Measurements from ENCODE around the gene MITF.
"Not testable (repeated sequence)": the region's sequence is repeated elsewhere in the genome, so short reads cannot be mapped to it uniquely, and the experiment has no call there.

MITF gene

GRCh38 chr3:69880069-69880640, 140.9 kb downstream of the MITF start:
- DNase-seq = no peak

DNA sequence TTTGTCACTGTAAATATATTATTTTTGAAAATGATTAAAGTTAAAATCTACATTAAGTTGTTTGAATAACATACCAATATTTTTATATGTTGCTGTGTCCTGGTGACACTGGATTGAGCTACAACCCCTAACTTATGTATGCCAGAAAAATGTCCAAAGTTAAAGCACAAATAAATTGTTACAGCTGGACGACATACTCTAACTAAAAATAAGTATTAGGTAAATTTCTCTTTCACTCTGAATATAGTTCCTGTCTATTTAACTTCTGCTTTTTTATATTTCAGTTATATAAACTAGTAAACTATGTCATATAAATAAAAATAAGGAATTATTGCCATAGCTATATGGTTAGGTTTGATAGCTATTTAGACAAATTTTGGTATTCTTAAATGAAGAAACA, 141.8 kb downstream of the MITF start:
- no peak for DNase-seq

GRCh38 chr3:69881756-69882428, 142.6 kb downstream of the MITF start:
- DNase-seq = no peak

GRCh38 chr3:69882560-69882959, 143.3 kb downstream of the MITF start:
- no peak for DNase-seq

DNA sequence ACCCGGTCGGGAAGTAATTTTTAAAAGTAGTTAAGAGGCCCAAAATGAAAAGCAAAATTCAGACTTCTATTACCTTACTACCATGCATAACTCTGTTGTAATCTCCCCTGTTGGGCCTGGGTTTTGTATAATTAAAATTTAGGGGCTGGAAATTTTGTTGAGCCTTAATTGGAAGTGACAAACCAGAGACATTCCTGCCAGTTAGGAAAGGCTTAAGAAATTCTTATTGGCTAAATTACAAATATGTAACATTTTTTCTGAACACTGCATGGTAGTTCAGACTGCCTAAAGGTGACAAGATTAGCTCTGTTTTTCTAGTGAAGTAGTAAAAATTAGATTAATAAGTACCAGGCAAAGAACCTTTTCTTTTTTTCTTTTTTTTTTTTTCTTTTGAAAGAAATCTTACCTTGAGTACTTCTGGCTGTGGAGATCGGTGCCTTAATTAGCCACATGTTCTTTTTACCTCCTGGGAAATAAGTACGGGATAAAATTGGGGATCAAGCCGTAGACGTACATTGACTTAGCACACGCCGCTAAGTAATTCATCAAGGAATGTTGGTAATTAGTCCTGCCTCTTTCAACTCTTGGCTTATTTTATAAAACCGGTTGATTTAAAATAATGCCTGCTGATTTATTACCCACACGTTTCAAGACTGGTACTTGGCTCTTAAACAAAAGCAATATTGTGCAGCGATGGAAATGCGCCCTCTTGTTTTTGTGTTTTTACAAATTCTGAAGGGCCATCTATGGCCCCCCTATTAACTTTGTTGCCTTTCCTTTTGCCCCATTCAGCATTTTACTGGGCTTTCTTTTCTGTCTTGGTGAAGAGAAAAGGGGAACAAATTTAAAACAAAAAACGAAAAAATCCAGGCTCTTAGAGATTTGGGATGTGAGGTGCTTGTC, 149.0 kb downstream of the MITF start:
- no peak for DNase-seq

DNA sequence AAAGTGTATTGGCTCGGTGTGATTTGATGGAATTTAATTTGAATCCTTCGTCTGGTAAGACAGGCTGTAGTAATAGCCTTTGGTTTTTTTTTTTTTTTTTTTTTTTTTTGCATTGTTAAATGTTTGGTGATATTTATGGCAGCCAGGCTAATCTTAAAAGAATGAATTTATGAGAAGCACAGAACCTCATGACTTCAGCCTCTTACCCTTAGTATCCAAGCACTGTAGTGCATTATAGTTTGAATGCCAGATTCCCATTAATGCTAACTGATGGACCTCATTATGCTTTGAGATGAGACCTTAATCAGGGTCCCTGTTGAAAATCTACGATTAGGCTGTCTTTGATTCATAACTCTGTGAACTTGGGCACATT, 149.7 kb downstream of the MITF start:
- DNase-seq = no peak

- DNase-seq = no peak
These were observed 150.8 kb downstream of the MITF start for GRCh38 chr3:69890084-69890483.

- no peak for DNase-seq
These were observed 151.4 kb downstream of the MITF start for GRCh38 chr3:69890691-69891090.

- DNase-seq = no peak
These were observed 153.4 kb downstream of the MITF start for GRCh38 chr3:69892706-69893105.

DNA sequence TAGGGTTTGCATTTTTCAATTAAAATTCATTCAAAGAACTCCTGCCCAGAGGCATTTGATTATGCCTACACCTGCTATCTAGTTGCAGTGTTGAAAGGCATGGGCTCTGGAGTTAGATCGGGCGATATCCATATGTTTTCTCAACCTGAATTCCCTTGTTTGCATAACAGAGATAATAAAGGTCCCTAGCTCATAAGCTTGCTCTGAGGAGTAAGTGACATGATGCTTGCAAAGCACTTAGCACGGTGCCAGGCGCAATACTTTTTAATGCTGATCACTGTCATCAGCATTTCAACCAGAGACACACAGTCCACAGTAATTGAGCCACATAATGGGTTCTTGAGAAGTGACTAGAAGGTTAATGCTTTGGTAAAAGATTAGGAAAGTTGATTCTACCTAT, 154.0 kb downstream of the MITF start:
- no peak for DNase-seq

DNA sequence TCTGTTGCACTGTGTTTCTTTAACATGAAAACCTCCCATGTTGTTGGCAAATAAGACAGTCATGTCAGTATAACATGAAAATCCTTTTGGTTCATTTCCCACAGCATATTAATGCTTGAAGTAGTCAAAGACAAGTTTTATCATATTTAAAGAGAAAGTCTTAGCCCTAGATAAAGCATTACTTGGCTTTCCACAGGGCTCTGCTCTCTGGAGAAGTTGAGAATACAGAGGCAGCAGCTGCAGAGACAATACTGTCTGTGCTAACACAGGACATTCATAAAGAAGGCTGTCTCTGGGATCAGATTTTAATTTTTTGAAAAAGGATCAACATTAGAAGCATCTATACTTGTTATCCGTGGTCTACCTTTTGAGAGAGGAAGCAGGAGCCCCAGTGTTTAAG, 156.8 kb downstream of the MITF start:
- DNase-seq = no peak

DNA sequence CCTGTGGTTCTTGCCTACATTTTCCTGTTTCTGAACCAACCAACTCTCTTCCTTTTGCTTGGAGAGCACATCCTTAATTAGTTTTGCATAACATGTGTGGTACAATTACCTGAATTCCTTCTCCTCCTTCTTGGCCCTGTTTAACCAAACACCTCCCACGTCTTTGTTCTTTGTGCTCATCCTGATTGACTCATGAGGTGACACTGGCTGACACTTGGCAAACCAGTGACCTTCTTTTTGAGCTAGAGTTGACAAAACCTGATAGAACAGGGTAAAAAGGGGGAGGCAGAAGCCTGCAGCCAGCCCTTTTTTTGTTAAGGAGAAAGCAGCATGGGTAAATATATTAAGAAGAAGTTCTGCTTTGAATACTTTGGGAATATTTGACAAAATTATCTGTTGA, 161.1 kb downstream of the MITF start:
- DNase-seq = no peak

DNA sequence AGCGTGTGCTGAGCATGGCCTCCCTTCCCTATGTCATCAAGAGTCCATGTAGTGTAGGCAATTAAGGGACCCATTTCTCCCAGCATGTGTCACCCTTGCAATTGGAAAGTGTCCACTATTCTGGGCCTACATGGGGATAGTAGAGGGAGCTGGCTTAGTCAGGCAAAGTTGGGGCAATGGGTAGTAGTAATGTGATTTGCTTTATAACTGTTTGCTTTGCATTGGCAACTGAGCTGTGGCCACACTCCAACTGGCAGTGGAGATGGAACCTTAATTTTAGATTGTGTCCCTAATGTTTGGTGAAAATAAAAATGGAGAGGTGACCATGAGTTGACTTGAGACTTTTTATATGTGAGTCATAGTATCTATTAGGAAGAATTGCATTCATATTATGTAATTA, 162.5 kb downstream of the MITF start:
- no peak for DNase-seq

- DNase-seq = no peak
These were observed 163.1 kb downstream of the MITF start for GRCh38 chr3:69902386-69902785.

- DNase-seq = no peak
These were observed 167.2 kb downstream of the MITF start for GRCh38 chr3:69906351-69906966.

GRCh38 chr3:69907554-69907953, 168.3 kb downstream of the MITF start:
- no peak for DNase-seq

DNA sequence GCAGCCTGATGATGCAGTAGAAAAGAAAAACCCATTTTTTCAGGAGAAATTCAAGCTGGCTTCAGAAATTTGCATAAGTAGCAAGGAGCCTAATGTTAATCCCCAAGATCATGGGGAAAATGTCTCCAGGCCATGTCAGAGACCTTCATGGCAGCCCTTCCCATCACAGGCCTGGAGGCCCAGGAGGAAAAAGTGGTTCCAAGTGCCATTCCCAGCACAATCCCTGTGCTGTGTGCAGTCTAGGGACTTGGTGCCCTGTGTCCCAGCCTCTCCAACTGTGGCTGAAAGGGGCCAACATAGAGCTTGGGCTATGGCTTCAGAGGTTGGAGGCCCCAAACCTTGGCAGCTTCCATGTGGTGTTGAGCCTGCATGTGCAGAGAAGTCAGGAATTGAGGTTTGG, 170.6 kb downstream of the MITF start:
- not testable (repeated sequence) for DNase-seq

DNA sequence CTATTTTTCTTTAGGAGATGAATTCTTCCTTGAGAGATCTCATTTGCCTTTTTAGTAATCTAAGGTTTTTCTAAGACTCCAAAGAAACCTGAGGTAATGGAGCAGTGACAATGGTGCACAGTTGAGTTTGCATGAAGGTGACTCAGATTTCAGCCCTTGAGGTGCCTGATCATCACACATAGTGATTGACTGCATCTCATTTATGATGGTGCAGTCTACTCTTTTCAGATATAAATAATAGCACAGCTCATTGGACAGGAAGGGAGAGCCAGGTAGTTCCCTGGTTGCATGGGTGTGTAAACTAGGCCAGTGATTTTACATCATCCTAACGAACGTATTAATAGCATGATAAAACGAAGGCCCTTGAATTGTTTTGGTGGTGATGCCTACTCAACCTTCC, 174.2 kb downstream of the MITF start:
- DNase-seq = no peak

DNA sequence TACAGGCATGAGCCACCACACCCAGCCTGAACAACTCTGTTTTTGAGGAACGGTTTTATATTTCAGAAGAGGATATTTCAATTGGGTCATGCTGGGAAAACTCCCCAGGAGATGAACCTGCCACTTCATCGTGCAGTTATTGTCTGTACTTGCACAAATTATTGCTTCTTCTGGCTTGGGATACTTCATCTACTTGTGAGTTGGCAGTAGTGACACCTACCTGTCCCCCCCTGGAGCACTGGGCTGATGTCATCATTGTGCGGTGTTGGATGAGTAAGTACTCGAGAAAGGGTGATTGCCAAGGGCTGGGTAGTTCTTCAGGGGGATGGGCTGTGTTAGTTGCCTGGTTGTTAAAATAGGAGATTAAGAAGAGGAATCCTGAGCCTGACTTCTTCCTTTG, 175.1 kb downstream of the MITF start:
- no peak for DNase-seq

DNA sequence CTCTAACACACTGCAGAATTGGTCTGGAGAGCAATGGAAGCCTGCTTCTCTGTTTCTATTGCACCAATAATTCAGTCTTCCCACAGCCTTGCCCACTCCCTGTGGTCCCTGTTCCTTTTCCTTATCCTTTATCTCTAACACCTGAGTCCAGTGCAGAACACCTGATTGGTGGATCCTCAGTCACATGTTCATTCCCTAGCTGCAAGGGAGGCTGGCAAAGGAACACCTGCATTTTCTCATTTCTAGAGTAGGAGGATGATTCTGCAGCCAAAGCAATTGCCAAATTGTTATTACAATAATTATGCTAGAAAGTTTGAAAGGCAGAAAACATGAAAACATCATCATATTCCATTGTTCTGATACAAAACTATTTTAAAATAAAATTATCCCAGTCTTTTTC, 176.5 kb downstream of the MITF start:
- DNase-seq = no peak

GRCh38 chr3:69920009-69920408, 180.7 kb downstream of the MITF start:
- not testable (repeated sequence) for DNase-seq

- no peak for DNase-seq
These were observed 182.4 kb downstream of the MITF start for GRCh38 chr3:69921651-69922050.

- DNase-seq = no peak
These were observed 183.3 kb downstream of the MITF start for GRCh38 chr3:69922521-69923000.

GRCh38 chr3:69925506-69925905, 186.2 kb downstream of the MITF start:
- no peak for DNase-seq
